ENCODE data around the gene LIG4. TPM values are rescaled to one million over a fixed set of nuclear protein-coding genes. Genes with fewer than 3 reads are reported as not detected.

LIG4 gene
- total RNA-seq, 1 experiment from 2014 or later, result 23.1 TPM

- Histone ChIP-seq H3K4me3 (no peak overlapping the region), H3K4me1 (replicated peaks) (peaks cover 17% of the 10 kb centered on the region), H3K27me3 (replicated peaks) (no peaks in the 10 kb centered on the region), H3K9me3 (replicated peaks) (no peaks in the 10 kb centered on the region), H3K27ac (no peak overlapping the region), H3K36me3 (peaks cover 21% of the 10 kb centered on the region)
- DNase-seq (ENCODE audit: low read depth in 1 of 2, low spot score in 2 of 2), result peak in 1 of 2 experiments; percentile 42
These were observed 680 bp downstream of the LIG4 start for GRCh38 chr13:108214441-108215271.

GRCh38 chr13:108213946-108214345 is 1.4 kb downstream of the LIG4 start:
- peaks cover 26% of the 10 kb centered on the region for H3K36me3 ChIP-seq
- H3K27me3 ChIP-seq (replicated peaks), result no peaks in the 10 kb centered on the region
- H3K27ac ChIP-seq, result no peak overlapping the region
- no peaks in the 10 kb centered on the region for H3K9me3 ChIP-seq (replicated peaks)
- peak in 1 of 2 experiments; percentile 10 for DNase-seq (ENCODE audit: low read depth in 1 of 2, low spot score in 2 of 2)
- H3K4me1 ChIP-seq (replicated peaks), result peaks cover 11% of the 10 kb centered on the region; the same call in 1 of the 2 replicates
- no peak overlapping the region for H3K4me3 ChIP-seq

DNA sequence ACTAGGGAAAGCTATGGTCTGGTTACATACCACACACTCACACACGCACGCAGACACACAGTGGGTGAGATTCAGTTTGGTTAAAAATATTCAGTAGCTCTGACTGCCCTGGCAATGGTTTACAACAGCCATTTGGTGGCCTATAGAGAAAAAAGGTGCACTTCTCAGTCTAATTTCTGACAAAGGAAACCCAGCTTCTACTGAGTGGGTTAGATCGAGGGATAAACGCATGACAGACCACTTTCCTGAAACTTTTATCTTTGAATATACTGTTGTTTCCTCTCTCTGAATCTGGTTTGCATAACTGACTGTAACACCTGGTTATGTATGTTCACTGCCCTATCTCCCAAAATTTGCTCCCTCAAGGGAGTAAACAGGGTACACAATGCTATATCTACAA is 2.5 kb downstream of the LIG4 start:
- Histone ChIP-seq H3K27ac (no peak overlapping the region), H3K4me3 (no peak overlapping the region), H3K9me3 (replicated peaks) (no peaks in the 10 kb centered on the region), H3K27me3 (replicated peaks) (no peaks in the 10 kb centered on the region), H3K36me3 (peaks cover 23% of the 10 kb centered on the region), H3K4me1 (replicated peaks) (peaks cover 11% of the 10 kb centered on the region; the same call in 1 of the 2 replicates)
- DNase-seq (ENCODE audit: low read depth in 1 of 2, low spot score in 2 of 2), result no peak

- Histone ChIP-seq H3K27me3 (replicated peaks) (no peaks in the 10 kb centered on the region), H3K36me3 (peaks cover 23% of the 10 kb centered on the region)
These were observed 4.8 kb downstream of the LIG4 start for GRCh38 chr13:108210551-108210950.

GRCh38 chr13:108200781-108201398 is 14.4 kb downstream of the LIG4 start:
- no peaks in the 10 kb centered on the region for H3K4me1 ChIP-seq (replicated peaks)
- H3K27ac ChIP-seq, result no peak overlapping the region
- no peak overlapping the region for H3K4me3 ChIP-seq
- H3K9me3 ChIP-seq (replicated peaks), result no peaks in the 10 kb centered on the region
- peaks cover 59% of the 10 kb centered on the region for H3K27me3 ChIP-seq (replicated peaks)
- H3K36me3 ChIP-seq, result no peaks in the 10 kb centered on the region
- DNase-seq (ENCODE audit: low read depth in 1 of 2, low spot score in 2 of 2), result peak in 1 of 2 experiments; percentile 46

More at GRCh38 chr13:108210551-108210950, 4.8 kb downstream of the LIG4 start:
- Histone ChIP-seq H3K4me1 (replicated peaks) (peaks cover 5% of the 10 kb centered on the region; the same call in 1 of the 2 replicates), H3K27ac (no peak overlapping the region), H3K9me3 (replicated peaks) (no peaks in the 10 kb centered on the region), H3K4me3 (no peak overlapping the region)
- no peak for DNase-seq (ENCODE audit: low read depth in 1 of 2, low spot score in 2 of 2)

- H3K9me3 ChIP-seq (replicated peaks), result no peaks in the 10 kb centered on the region
- H3K4me3 ChIP-seq, result no peak overlapping the region
- H3K36me3 ChIP-seq, result no peaks in the 10 kb centered on the region
- H3K27ac ChIP-seq, result no peak overlapping the region
- peak; percentile 33 to 70 for DNase-seq (ENCODE audit: low read depth in 1 of 2, low spot score in 2 of 2)
- no peaks in the 10 kb centered on the region for H3K4me1 ChIP-seq (replicated peaks)
- H3K27me3 ChIP-seq (replicated peaks), result peaks cover 74% of the 10 kb centered on the region
These were observed 19.5 kb downstream of the LIG4 start for GRCh38 chr13:108195861-108196260.

DNA sequence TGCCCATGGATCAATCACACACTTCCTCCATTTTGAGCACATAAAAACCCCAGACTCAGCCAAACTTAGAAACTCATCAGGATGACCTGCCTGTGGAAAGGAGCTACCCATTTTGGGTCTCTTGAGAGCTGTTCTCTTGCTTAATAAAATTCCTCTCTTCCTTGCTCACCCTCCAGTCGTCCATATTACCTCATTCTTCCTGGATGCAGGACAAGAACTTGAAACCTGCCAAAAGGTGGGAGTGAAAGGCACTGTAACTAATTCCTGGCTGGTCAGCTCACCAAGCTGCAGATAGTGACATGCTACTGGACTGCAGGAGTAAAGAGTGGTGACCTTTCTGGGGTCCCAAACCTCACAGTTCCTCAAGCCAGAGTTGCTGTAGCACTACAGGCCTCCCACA is 20.2 kb downstream of the LIG4 start:
- H3K27me3 ChIP-seq (replicated peaks), result peaks cover 76% of the 10 kb centered on the region
- H3K4me3 ChIP-seq, result no peak overlapping the region
- no peak overlapping the region for H3K27ac ChIP-seq
- H3K36me3 ChIP-seq, result no peaks in the 10 kb centered on the region
- H3K4me1 ChIP-seq (replicated peaks), result no peaks in the 10 kb centered on the region
- peak in 1 of 2 experiments; percentile 34 for DNase-seq (ENCODE audit: low read depth in 1 of 2, low spot score in 2 of 2)
- H3K9me3 ChIP-seq (replicated peaks), result no peaks in the 10 kb centered on the region

- H3K4me3 ChIP-seq, result no peak overlapping the region
- DNase-seq (ENCODE audit: low read depth in 1 of 2, low spot score in 2 of 2), result peak; percentile 28 to 78
- H3K36me3 ChIP-seq, result no peaks in the 10 kb centered on the region
- no peaks in the 10 kb centered on the region for H3K9me3 ChIP-seq (replicated peaks)
- H3K27ac ChIP-seq, result no peak overlapping the region
- peaks cover 76% of the 10 kb centered on the region for H3K27me3 ChIP-seq (replicated peaks)
- no peaks in the 10 kb centered on the region for H3K4me1 ChIP-seq (replicated peaks)
These were observed 20.9 kb downstream of the LIG4 start for GRCh38 chr13:108194435-108194936.

DNA sequence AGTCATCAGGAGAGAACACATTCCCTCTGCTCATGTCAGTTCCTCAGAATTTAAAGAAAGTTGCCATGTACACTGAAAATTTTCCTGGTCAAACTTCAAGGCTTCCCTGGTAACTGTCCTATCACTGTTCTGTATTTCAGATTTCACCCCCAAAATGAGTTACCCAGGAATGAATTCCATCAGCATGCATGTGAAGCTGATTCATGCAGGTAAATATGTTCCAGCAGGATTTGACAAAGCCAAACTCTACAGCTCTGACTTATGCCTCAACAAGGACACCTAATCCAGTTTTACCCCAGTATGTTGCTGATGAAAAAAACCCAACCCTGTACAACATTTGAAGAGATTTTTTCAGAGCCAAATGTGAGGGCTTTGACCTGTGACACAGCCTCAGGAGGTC is 21.5 kb downstream of the LIG4 start:
- Histone ChIP-seq H3K27ac (no peak overlapping the region), H3K27me3 (replicated peaks) (peaks cover 73% of the 10 kb centered on the region), H3K9me3 (replicated peaks) (no peaks in the 10 kb centered on the region), H3K4me1 (replicated peaks) (no peaks in the 10 kb centered on the region), H3K36me3 (no peaks in the 10 kb centered on the region), H3K4me3 (no peak overlapping the region)
- no peak for DNase-seq (ENCODE audit: low read depth in 1 of 2, low spot score in 2 of 2)

GRCh38 chr13:108190897-108191296 is 24.4 kb downstream of the LIG4 start:
- H3K27me3 ChIP-seq (replicated peaks), result peaks cover 75% of the 10 kb centered on the region
- no peaks in the 10 kb centered on the region for H3K36me3 ChIP-seq
- no peak overlapping the region for H3K27ac ChIP-seq
- DNase-seq (ENCODE audit: low read depth in 1 of 2, low spot score in 2 of 2), result peak in 1 of 2 experiments; percentile 40
- H3K9me3 ChIP-seq (replicated peaks), result no peaks in the 10 kb centered on the region
- H3K4me1 ChIP-seq (replicated peaks), result no peaks in the 10 kb centered on the region
- no peak overlapping the region for H3K4me3 ChIP-seq

GRCh38 chr13:108188260-108188659 is 27.1 kb downstream of the LIG4 start:
- no peaks in the 10 kb centered on the region for H3K4me1 ChIP-seq (replicated peaks)
- H3K36me3 ChIP-seq, result no peaks in the 10 kb centered on the region
- peaks cover 94% of the 10 kb centered on the region for H3K27me3 ChIP-seq (replicated peaks)
- no peak for DNase-seq (ENCODE audit: low read depth in 1 of 2, low spot score in 2 of 2)
- H3K27ac ChIP-seq, result no peak overlapping the region
- H3K4me3 ChIP-seq, result no peak overlapping the region
- no peaks in the 10 kb centered on the region for H3K9me3 ChIP-seq (replicated peaks)

GRCh38 chr13:108185223-108185622 is 30.1 kb downstream of the LIG4 start:
- Histone ChIP-seq H3K9me3 (replicated peaks) (no peaks in the 10 kb centered on the region; the same call in 1 of the 2 replicates), H3K27me3 (replicated peaks) (peaks cover 86% of the 10 kb centered on the region), H3K4me1 (replicated peaks) (no peaks in the 10 kb centered on the region), H3K27ac (no peak overlapping the region), H3K36me3 (no peaks in the 10 kb centered on the region), H3K4me3 (no peak overlapping the region)
- DNase-seq (ENCODE audit: low read depth in 1 of 2, low spot score in 2 of 2), result peak in 1 of 2 experiments; percentile 36

DNA sequence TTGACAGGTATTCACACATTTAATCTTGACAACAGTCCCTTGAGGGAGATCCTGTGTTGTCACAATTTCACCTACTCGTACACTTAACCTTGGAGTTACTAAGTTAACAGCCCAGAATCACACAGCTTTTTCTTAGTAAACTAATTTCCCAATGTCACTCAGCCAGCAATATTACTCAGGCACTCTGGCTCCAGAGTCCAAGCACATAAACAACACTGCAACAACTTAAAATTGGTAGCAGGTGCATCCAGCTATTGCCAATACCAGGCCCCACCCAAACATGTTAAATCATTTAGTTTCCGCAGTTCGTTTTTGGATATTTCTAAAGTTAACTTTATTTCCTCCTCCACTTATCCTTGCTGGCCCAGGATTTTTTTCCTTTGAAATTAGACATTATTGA is 32.7 kb downstream of the LIG4 start:
- H3K27me3 ChIP-seq (replicated peaks), result peaks cover 67% of the 10 kb centered on the region
- H3K9me3 ChIP-seq (replicated peaks), result no peaks in the 10 kb centered on the region; the same call in 1 of the 2 replicates
- no peak overlapping the region for H3K4me3 ChIP-seq
- no peak overlapping the region for H3K27ac ChIP-seq
- no peaks in the 10 kb centered on the region for H3K4me1 ChIP-seq (replicated peaks)
- no peaks in the 10 kb centered on the region for H3K36me3 ChIP-seq
- DNase-seq (ENCODE audit: low read depth in 1 of 2, low spot score in 2 of 2), result peak in 1 of 2 experiments; percentile 41

- H3K27me3 ChIP-seq (replicated peaks), result peaks cover 27% of the 10 kb centered on the region
- H3K9me3 ChIP-seq (replicated peaks), result peaks cover 10% of the 10 kb centered on the region
- no peak overlapping the region for H3K4me3 ChIP-seq
- H3K4me1 ChIP-seq (replicated peaks), result no peaks in the 10 kb centered on the region
- no peak overlapping the region for H3K27ac ChIP-seq
- peak in 1 of 2 experiments; percentile 63 for DNase-seq (ENCODE audit: low read depth in 1 of 2, low spot score in 2 of 2)
- H3K36me3 ChIP-seq, result no peaks in the 10 kb centered on the region
These were observed 37.3 kb downstream of the LIG4 start for GRCh38 chr13:108178078-108178477.

Measured in SJSA1 (cell line).